Measurements from ENCODE around the gene PEX14. TPM values are rescaled to one million over a fixed set of nuclear protein-coding genes. Genes with fewer than 3 reads are reported as not detected.

PEX14 gene
- total RNA-seq, 4 donors from 2014 or later = 10.1 to 22.7 (median 15.1) TPM

DNA sequence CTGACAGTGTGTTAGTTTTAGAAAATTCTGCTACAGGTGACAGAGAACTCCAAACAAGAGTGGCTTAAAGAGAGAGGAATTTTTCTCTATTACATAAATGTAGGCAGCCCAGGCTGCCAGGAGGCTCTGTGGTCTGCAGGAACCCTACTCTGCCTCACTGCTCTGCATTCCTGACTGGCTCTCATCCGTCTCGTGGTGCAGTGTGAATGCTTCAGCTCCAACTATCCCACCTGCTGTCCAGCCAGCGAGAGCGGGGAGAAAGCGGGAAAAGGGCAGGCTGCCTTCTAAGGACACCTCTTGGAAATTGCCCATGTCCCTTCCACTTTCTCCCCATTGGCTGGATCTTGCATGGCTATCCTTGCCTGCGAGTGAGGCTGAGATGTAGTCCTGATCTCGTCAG lies 131.3 kb downstream of the PEX14 start:
- Histone ChIP-seq H3K36me3 (no peaks in the 10 kb centered on the region), H3K4me1 (no peaks in the 10 kb centered on the region), H3K27ac (no peak overlapping the region), H3K4me3 (no peak overlapping the region), H3K27me3 (no peaks in the 10 kb centered on the region), H3K9me3 (no peaks in the 10 kb centered on the region)
- no peak for TF ChIP-seq EP300 (IDR thresholded peaks at IDR 0.05)
- no peak for TF ChIP-seq POLR2AphosphoS5 (IDR thresholded peaks at IDR 0.05)
- WGBS, 2 donors (ENCODE audit: low coverage in 1 of 2) = 92 to 95% methylated on average over 2 to 7 of the region's 7 CpGs
- ATAC-seq = no peak

DNA sequence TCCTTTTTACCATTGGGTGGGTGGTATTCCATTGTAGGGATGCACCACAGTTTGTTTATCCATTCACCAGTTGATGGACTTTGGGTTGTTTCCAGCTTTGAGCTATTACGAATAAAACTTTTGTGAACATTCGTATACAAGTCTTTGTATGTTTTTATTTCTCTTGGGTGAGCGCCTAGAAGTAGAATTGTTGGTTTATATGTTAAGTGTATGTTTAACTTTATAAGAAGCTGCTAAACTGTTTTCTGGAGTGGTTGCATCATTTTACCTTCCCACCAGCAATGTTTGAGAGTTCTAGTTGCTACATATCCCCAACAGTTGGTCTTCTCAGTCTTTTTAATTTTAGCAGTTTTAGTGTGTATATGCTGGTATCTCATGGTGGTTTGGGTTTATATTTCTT lies 132.5 kb downstream of the PEX14 start:
- H3K27me3 ChIP-seq = no peaks in the 10 kb centered on the region
- H3K27ac ChIP-seq = no peak overlapping the region
- H3K9me3 ChIP-seq = no peaks in the 10 kb centered on the region
- ATAC-seq = no peak
- H3K4me1 ChIP-seq = no peaks in the 10 kb centered on the region
- 66 to 90% methylated on average over 3 of the region's 3 CpGs for WGBS, 2 donors (ENCODE audit: low coverage in 1 of 2)
- H3K36me3 ChIP-seq = no peaks in the 10 kb centered on the region
- H3K4me3 ChIP-seq = no peak overlapping the region
- TF ChIP-seq EP300 (IDR thresholded peaks at IDR 0.05) (no peak), POLR2AphosphoS5 (IDR thresholded peaks at IDR 0.05) (no peak), POLR2A (IDR thresholded peaks at IDR 0.05) (no peak)
- TF ChIP-seq, protein P1, sequence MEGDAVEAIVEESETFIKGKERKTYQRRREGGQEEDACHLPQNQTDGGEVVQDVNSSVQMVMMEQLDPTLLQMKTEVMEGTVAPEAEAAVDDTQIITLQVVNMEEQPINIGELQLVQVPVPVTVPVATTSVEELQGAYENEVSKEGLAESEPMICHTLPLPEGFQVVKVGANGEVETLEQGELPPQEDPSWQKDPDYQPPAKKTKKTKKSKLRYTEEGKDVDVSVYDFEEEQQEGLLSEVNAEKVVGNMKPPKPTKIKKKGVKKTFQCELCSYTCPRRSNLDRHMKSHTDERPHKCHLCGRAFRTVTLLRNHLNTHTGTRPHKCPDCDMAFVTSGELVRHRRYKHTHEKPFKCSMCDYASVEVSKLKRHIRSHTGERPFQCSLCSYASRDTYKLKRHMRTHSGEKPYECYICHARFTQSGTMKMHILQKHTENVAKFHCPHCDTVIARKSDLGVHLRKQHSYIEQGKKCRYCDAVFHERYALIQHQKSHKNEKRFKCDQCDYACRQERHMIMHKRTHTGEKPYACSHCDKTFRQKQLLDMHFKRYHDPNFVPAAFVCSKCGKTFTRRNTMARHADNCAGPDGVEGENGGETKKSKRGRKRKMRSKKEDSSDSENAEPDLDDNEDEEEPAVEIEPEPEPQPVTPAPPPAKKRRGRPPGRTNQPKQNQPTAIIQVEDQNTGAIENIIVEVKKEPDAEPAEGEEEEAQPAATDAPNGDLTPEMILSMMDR (IDR thresholded peaks at IDR 0.05) = no peak

DNA sequence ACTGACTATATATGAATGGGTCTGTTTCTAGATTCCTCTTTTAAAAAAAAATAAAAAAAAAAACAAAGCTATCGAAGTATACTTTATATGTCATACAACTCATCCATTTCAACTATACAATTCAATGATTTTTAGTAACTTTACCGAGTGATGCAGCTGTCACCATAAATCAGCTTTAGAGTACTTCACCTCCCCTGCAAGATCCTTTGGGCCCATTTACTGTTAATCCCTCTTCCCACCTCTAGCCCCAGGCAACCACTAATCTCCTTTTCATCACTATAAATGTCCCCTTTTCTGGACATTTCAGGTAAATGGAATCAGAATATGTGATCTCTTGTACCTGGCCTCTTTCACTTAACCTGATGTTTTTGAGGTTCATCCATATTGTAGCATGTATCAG lies 133.9 kb downstream of the PEX14 start:
- ATAC-seq = no peak
- no peak overlapping the region for H3K27ac ChIP-seq
- no peak overlapping the region for H3K4me3 ChIP-seq
- 100% methylated on average over 2 of the region's 2 CpGs for whole genome bisulfite sequencing, 2 donors (ENCODE audit: low coverage in 1 of 2)
- H3K36me3 ChIP-seq = peaks cover 0 to 5% of the 10 kb centered on the region in 2 donors
- TF ChIP-seq POLR2AphosphoS5 (IDR thresholded peaks at IDR 0.05) (no peak), POLR2A (IDR thresholded peaks at IDR 0.05) (no peak), EP300 (IDR thresholded peaks at IDR 0.05) (no peak)
- TF ChIP-seq, protein P1 (IDR thresholded peaks at IDR 0.05) = no peak
- no peaks in the 10 kb centered on the region for H3K9me3 ChIP-seq
- H3K27me3 ChIP-seq = no peaks in the 10 kb centered on the region
- no peaks in the 10 kb centered on the region for H3K4me1 ChIP-seq

DNA sequence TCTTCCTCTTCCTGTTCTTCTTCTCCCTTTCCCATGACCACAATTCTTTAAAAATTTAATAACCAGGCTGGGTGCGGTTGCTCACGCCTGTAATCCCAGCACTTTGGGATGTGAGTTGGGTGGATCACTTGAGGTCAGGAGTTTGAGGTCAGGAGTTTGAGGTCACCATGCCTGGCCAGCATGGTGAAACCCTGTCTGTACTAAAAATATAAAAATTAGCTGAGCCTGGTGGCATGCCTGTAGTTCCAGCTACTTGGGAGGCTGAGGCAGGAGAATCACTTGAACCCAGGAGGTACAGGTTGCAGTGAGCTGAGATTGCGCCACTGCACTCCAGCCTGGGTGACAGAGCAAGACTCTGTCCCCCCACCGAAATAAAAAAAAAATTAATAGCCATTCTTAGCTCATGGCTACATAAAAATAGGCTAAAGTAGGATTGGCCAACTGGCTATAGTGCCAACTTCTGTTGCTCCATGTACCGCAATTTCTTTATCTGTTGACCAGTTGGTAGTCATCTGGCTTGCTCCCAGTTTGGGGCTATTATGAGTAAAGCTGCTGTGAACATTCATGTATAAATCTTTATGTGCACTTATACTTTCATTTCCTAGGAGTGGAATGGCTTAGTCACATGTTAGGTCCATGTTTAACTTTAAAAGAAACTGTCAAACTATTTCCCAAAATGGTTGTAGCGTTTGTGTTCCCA lies 136.3 kb downstream of the PEX14 start:
- H3K4me3 ChIP-seq = no peak overlapping the region
- no peaks in the 10 kb centered on the region for H3K27me3 ChIP-seq
- no peak for ATAC-seq
- no peaks in the 10 kb centered on the region for H3K9me3 ChIP-seq
- 100% methylated on average over 3 to 6 of the region's 6 CpGs for WGBS, 2 donors (ENCODE audit: low coverage in 1 of 2)
- TF ChIP-seq EP300 (IDR thresholded peaks at IDR 0.05) (no peak), POLR2AphosphoS5 (IDR thresholded peaks at IDR 0.05) (no peak), POLR2A (IDR thresholded peaks at IDR 0.05) (no peak)
- TF ChIP-seq, protein P1 (IDR thresholded peaks at IDR 0.05) = no peak
- H3K4me1 ChIP-seq = no peaks in the 10 kb centered on the region
- peaks cover 0 to 5% of the 10 kb centered on the region in 2 donors for H3K36me3 ChIP-seq
- H3K27ac ChIP-seq = no peak overlapping the region

DNA sequence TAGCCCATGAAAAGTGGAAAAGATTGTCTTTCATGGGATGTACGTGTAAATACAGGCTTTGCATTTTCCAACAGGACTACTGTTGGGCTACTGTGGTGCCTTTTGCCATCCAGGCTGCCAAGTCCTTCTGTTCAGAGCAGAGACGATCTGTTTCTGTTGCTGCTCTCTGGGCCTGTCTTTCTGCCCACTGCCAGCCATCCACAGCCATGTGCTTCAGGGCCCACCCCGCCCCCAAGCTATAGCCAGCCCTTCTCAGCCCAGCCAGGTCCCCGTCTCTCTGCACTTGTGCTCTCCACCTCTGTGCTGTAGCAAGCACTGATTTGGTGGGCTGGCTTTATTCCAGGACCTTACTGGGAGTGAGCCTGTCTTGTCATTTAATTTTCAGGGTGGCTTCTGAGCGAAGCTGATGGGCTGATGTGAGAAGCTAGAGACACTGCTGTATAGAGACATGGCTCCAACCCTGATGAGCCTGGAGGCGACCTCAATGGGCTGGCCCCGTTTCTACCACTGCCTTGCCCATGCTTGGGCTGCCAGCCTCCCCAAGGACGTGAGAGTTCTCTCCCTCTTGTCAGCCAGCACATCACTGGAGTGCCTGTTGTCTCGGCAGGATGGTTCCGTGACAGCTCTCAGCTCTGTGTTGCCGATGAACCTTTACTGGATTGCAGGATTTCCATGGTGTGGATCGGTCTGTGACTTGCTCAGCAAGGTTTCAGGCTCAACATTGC lies 137.8 kb downstream of the PEX14 start:
- WGBS, 2 donors (ENCODE audit: low coverage in 1 of 2) = 90 to 100% methylated on average over 1 to 3 of the region's 12 CpGs
- H3K4me3 ChIP-seq = no peak overlapping the region
- no peak for TF ChIP-seq POLR2A (IDR thresholded peaks at IDR 0.05)
- no peak for TF ChIP-seq EP300 (IDR thresholded peaks at IDR 0.05)
- TF ChIP-seq, protein P1 (IDR thresholded peaks at IDR 0.05) = no peak
- TF ChIP-seq POLR2AphosphoS5 (IDR thresholded peaks at IDR 0.05) = no peak
- no peaks in the 10 kb centered on the region for H3K4me1 ChIP-seq
- no peak for ATAC-seq
- no peaks in the 10 kb centered on the region for H3K9me3 ChIP-seq
- H3K36me3 ChIP-seq = peaks cover 0 to 9% of the 10 kb centered on the region in 2 donors
- H3K27me3 ChIP-seq = no peaks in the 10 kb centered on the region
- no peak overlapping the region for H3K27ac ChIP-seq

All from gastroesophageal sphincter (tissue), 4 donors.